ENCODE results near the gene RHOG. TPM values are rescaled to one million over a fixed set of nuclear protein-coding genes. Genes with fewer than 3 reads are reported as not detected.

Gene RHOG
- total and polyA plus RNA-seq, 9 of the 15 experiments (the other 6 are each of a cell fraction or from before 2014, with no cell fraction given), result 22.6 to 162 (median 80.3) TPM

- peaks cover 72% of the 10 kb centered on the region for H3K79me2 ChIP-seq (ENCODE audit: control insufficient read depth, insufficient read depth, low read length)
- ChIA-PET CTCF (ENCODE audit: low intra/inter-chr PET ratio) (no interaction called here), POLR2A (interaction anchor here (1.0 to 3.9 kb wide), 6 partner anchors 8 to 218 kb away, joined by 3 to 32 read pairs (median 3); no protein-coding TSS in a partner anchor)
These were observed 16.9 kb upstream of the RHOG start for GRCh38 chr11:3857628-3858027.

More at GRCh38 chr11:3857628-3858027, 16.9 kb upstream of the RHOG start:
- Histone ChIP-seq H3K36me3 (ENCODE audit: control insufficient read depth, insufficient read depth, low read length) (no peaks in the 10 kb centered on the region), H2AFZ (ENCODE audit: low read depth, low read length) (no peak overlapping the region), H3K9ac (ENCODE audit: insufficient read depth in 1 of 2, low read depth in 2 of 2, low read length in 2 of 2) (peak overlapping the region; percentile 15 to 77; a peak in 3 of 4 replicates), H3K27me3 (ENCODE audit: control insufficient read depth in 2 of 2, insufficient read depth in 2 of 2, low read length in 2 of 2) (no peaks in the 10 kb centered on the region), H4K20me1 (replicated peaks; ENCODE audit: control insufficient read depth, insufficient read depth, low read length) (no peaks in the 10 kb centered on the region), H3K4me2 (ENCODE audit: insufficient read depth, low read length) (peak overlapping the region; percentile 94), H3K9me3 (replicated peaks; ENCODE audit: control insufficient read depth, insufficient read depth, low read depth, low read length) (no peaks in the 10 kb centered on the region), H3K9me1 (ENCODE audit: control insufficient read depth, insufficient read depth, low read length) (no peaks in the 10 kb centered on the region), H3K4me1 (replicated peaks in 1 of 2; ENCODE audit: control insufficient read depth in 2 of 2, insufficient read depth in 2 of 2, low read length in 2 of 2) (peaks cover 45 to 61% of the 10 kb centered on the region in 2 experiments), H3K27ac (ENCODE audit: extremely low read depth, low read depth, low read length) (peak overlapping the region; percentile 72; the same call in 2 of the 3 replicates), H3K4me3 (peak overlapping the region; percentile 62)
- in situ Hi-C loops (cut with MboI), result no loop called here
- FAIRE-seq (no peak), DNase-seq (ENCODE audit: extremely low read depth in 1 of 4, low spot score in 3 of 4) (no peak), ATAC-seq (no peak)
- no TSS peak for BruUV-seq (replicated peaks)
- intact Hi-C loops (cut with micrococcal nuclease), result loop anchor here (5.0 kb wide), 1 partner anchor 35 kb away; no protein-coding TSS in a partner anchor
- TF ChIP-seq E2F4 (CRISPR knock-in tag; IDR thresholded peaks at IDR 0.05; ENCODE audit: low read depth), result no peak
- TF ChIP-seq CEBPG (CRISPR knock-in tag; IDR thresholded peaks at IDR 0.05), result 0 out of 2 replicates have a peak, but pooled peaks have one; percentile 20
- TF ChIP-seq CEBPG (tag; conservative IDR thresholded peaks at IDR 0.05 in 1 of 2, IDR thresholded peaks at IDR 0.05 in 1 of 2), result peak; percentile 70 to 75
- TF ChIP-seq PBX2 (CRISPR knock-in tag; IDR thresholded peaks at IDR 0.05; ENCODE audit: low read depth), result no peak
- no peak for TF ChIP-seq PBX2 (tag; conservative IDR thresholded peaks at IDR 0.05; ENCODE audit: low read depth)
- no peak for TF ChIP-seq ZBTB11 (CRISPR knock-in tag; IDR thresholded peaks at IDR 0.05)
- peak; percentile 77 for TF ChIP-seq CEBPB (tag; IDR thresholded peaks at IDR 0.05)

Measured in K562 (cell line).